GM19328 (cell line): Measurements from ENCODE around the gene SLC25A29.

Experiments
- ATAC-seq: cut with Tn5 transposase; IDR thresholded peaks from one replicate; pipeline ENCODE4 v1.9.1; 2021; ENCODE audit warnings: mild to moderate bottlenecking, moderate library complexity; ENCODE audit not compliant: unreplicated experiment

The SLC25A29 gene

DNA sequence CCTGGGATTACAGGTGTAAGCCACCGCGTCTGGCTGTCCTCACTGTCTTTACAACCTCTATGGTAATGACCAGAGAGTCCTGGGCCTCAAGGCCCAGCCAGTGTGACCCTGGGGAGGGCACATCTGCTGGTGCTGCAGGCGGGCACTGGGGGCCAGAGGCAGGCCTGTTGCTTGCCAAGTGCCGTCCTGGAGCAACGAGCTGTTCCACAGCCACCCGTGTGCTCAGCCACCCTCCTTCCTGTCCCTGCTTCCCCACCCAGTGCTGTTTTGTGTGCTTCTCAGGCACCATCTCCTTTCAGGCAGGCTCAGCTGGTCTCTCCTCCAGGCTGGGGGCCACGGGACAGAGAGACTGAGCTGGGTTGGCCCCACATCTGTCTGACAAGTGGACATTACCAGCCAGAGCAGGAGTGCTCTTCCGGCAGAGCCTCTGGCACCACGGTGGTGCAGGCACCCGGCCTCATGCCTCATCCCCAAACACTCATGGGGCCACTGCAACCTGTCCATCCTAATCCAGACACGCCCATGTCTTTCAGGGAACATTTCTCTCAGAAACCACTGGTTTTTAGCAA lies 25.9 kb upstream of the SLC25A29 start:
- ATAC-seq, result no peak

DNA sequence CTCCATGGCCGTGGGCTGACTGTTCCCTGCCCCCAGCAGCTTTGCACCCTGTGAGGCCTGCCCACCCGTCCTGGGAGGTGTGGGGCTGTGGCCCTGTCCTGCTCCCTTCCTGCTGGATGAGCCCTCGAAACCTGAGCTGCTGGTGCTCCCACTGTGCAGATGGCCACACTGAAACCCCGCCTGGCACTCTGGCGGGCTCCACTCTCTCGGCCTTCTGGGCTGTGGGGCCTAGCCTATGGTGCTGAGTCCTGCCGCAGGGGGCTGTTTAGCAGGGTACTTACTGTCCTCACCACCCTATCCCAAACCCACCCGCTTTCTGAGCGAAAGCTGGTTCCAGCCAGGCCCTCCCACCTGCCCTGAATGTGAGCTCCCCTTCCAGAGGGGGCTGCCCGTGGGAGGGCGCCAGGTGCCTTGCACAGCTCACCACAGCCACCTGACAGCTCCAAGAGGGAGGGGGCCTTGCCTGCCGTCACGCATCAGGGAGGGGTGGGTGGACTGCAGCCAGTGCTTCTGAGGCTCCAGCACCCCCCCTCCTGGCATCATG lies 24.2 kb upstream of the SLC25A29 start:
- no peak for ATAC-seq

- ATAC-seq, result no peak
Measured at GRCh38 chr14:100330007-100330344, 23.7 kb upstream of the SLC25A29 start.

DNA sequence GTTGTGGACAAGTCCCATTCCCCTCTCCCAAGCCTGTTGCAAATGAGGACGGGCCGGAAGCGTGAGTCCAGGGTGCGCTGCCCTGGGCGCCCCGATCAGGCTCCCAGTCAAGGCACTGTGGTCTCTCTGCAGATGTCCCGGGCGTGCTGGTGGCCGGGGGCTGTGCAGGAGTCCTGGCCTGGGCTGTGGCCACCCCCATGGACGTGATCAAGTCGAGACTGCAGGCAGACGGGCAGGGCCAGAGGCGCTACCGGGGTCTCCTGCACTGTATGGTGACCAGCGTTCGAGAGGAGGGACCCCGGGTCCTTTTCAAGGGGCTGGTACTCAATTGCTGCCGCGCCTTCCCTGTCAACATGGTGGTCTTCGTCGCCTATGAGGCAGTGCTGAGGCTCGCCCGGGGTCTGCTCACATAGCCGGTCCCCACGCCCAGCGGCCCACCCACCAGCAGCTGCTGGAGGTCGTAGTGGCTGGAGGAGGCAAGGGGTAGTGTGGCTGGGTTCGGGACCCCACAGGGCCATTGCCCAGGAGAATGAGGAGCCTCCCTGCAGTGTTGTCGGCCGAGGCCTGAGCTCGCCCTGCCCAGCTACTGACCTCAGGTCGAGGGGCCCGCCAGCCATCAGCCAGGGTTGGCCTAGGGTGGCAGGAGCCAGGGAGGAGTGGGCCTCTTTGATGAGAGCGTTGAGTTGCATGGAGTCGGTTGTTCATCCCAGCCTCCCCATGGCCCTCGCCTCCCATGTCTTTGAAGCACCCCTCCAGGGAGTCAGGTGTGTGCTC lies 23.2 kb upstream of the SLC25A29 start:
- ATAC-seq, result no peak

DNA sequence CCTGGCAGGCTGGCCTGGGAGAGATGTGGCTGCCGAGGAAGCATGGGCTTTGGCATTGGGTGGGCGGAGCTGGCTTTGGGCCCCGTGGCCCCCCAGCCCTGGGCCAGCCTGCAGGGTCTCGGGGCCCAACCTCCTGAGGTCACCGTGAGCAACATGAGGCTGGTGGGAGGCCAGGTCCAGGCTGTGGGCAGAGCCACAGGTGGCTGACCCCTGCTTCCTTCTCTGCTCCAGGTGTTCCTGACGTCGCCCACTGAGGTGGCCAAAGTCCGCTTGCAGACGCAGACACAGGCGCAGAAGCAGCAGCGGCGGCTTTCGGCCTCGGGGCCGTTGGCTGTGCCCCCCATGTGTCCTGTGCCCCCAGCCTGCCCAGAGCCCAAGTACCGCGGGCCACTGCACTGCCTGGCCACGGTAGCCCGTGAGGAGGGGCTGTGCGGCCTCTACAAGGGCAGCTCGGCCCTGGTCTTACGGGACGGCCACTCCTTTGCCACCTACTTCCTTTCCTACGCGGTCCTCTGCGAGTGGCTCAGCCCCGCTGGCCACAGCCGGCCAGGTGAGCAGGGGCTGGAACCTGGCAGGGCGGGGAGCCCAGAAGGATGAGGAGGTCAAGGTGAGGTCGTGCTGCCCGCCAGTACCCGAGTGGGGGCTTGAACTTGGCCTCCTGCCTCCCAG lies 22.4 kb upstream of the SLC25A29 start:
- ATAC-seq, result no peak

GRCh38 chr14:100327128-100327527 lies 20.9 kb upstream of the SLC25A29 start:
- no peak for ATAC-seq

DNA sequence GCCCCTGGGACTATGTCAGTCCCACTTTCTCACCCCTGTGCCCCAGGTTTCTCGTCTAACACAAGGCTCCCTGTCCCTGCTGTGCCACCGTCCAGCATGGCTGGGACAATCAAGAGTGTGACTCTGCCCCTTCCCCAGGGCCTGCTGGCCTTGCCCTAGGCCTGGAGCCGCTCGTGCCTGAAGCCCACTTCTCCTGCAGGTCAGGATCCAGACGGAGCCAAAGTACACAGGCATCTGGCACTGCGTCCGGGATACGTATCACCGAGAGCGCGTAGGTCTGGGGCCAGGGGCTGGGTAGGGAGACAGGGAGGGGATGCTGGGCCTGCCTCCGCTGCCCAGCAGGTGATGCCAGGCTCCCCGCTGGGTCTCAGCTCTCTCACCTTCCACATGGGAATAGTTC lies 19.7 kb upstream of the SLC25A29 start:
- ATAC-seq, result no peak

DNA sequence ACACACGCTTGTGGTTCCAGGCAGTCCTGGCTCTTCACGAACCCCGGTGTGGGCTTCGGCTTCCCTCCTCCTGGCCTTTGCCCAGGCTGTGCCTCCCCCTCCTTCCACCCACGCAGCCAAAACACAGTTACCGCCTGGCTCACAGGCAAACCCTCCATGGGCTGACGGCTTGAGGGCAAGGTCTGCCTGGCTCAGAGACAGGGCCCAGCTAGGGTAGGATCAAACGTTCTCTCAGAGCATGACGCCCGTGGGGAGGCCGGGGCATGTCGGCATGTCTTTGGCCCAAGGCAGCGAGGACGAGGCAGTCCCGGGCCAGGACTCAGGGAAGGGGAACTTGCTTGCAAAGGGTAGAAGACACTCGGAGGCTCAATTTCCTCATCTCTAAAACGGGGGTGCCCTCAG lies 19.0 kb upstream of the SLC25A29 start:
- ATAC-seq, result no peak

GRCh38 chr14:100323942-100324307 lies 17.7 kb upstream of the SLC25A29 start:
- ATAC-seq, result no peak

- no peak for ATAC-seq
Measured at GRCh38 chr14:100323121-100323941, 17.1 kb upstream of the SLC25A29 start, which contains the start of gene SLC25A47. Gene SLC25A47, plus strand, starts transcription at chr14:100323339. Its CDS starts 76 bp downstream, at chr14:100323415.

- no peak for ATAC-seq
Measured at GRCh38 chr14:100322138-100322957, 16.1 kb upstream of the SLC25A29 start.

GRCh38 chr14:100321473-100322137 lies 15.4 kb upstream of the SLC25A29 start:
- ATAC-seq, result no peak

GRCh38 chr14:100320157-100320856 lies 14.1 kb upstream of the SLC25A29 start:
- no peak for ATAC-seq

GRCh38 chr14:100317912-100318808 lies 11.9 kb upstream of the SLC25A29 start:
- peak; percentile 79 for ATAC-seq

DNA sequence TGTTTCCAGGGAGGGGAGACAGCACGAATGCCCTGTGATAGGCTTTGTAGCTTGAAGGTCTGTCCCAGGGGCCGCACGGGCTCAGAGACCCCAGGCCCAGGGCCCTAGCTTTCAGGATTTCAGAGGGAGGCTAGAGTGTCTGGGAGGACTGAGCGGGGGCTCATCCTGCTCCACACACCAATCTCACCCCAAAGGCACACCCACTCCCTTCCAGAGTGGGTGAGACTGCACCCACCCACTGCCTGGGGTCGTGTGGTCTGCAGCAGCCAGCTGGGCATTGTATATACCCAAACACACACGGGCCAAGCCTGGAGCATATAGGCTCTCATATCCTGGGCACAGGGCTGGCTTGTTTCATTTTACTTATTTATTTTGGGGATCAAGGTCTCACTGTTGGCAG lies 11.1 kb upstream of the SLC25A29 start:
- no peak for ATAC-seq

DNA sequence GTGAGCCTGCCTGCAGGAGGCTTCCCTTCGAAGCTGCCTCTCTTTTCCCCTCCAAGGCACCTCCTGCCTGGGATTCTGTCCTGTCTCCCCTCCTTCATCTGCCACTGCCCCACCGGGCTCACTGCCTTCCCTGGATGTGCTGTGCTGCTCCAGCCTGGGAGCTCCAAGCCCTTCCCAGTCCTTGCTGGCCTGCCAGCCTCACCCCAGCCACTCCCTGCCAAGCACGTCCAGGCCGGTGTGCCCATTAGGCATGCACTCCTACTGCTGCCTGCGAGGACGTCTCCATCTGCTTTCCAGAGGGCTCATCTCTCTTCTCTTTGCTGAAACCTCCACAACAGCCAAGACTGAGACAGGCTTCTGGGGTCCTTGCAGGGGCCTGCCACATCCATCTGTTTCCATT lies 8.5 kb upstream of the SLC25A29 start:
- ATAC-seq, result no peak

- ATAC-seq, result no peak
Measured at GRCh38 chr14:100313464-100314230, 7.4 kb upstream of the SLC25A29 start.
